Measurements from ENCODE around the gene PSMD14. TPM values are rescaled to one million over a fixed set of nuclear protein-coding genes. Genes with fewer than 3 reads are reported as not detected.
"Not testable (repeated sequence)": the region's sequence is repeated elsewhere in the genome, so short reads cannot be mapped to it uniquely, and the experiment has no call there.

PSMD14 gene
- total RNA-seq (10 to 100 TPM in 4 of 6 donors, 1 to 10 TPM in 2; 5.4 to 19.1 (median 15.0) TPM), polyA plus RNA-seq (10 to 100 TPM; 11.6 to 19.7 TPM)

DNA sequence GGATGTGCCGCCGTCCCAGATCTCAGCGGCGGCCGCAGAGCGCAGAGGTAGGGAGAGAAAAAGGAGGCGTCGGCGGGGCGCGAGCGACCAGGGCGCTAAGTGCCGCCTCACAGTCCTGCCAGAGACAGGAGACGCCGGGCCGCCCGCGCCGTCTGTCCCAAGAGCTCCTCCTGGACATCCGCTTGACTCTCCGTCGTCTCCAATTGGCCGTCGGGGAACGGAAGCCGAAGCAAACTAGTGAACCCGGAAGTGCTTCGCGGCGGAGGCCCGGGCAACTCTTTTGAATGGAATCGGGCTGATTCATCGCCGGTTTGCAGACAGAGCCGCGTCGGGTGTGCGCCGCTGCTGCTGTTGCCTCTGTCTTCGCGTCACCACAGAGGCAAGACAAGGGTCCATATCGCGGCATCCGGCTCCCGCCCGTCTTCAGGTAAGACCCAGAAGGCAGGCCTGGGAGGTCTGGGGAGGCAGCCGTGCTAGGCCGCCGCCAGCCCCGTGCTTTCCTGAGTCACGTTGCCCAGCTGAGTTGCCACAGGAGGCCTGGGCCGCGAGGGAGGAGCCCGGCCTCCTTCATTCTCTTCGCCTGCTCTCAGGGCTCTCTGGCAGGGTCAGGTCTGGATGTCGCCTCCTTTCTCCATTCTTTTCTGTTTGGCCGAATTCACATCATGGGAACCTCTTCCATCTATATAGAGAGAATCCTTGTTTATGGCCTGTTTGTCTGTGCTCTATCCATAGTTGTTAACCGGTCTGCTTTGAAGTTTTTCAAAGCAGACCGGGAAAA is at the start of gene PSMD14:
Gene PSMD14, plus strand, starts transcription at position 248 of the 778 bp plus-strand sequence. CDS start 10,401 bp downstream, outside the sequence.
- no peak for FAIRE-seq

DNA sequence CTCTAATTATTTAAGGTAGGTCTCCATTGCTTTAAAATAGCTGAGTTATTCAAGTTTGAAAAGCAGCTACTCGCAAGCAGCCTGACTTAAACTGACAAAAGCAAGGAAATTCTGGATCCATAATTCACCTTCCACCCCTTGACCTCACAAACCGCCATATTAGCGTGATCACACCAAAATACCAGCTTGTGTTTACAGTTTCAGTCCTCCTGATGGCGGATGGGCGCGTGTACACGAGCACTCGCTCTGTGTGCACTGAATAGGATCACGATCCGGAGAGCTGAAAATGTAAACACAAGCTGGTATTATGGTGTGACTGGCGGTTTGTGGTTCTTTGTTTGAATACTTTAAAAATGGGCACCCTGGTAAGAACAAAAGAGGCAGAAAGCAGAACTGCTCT is 42.4 kb upstream of the PSMD14 start:
- ATAC-seq (no peak), FAIRE-seq (no peak), DNase-seq (no peak)
- no peaks in the 10 kb centered on the region for H3K9me3 ChIP-seq
- no peaks in the 10 kb centered on the region for H3K4me1 ChIP-seq
- TF ChIP-seq, protein P1, sequence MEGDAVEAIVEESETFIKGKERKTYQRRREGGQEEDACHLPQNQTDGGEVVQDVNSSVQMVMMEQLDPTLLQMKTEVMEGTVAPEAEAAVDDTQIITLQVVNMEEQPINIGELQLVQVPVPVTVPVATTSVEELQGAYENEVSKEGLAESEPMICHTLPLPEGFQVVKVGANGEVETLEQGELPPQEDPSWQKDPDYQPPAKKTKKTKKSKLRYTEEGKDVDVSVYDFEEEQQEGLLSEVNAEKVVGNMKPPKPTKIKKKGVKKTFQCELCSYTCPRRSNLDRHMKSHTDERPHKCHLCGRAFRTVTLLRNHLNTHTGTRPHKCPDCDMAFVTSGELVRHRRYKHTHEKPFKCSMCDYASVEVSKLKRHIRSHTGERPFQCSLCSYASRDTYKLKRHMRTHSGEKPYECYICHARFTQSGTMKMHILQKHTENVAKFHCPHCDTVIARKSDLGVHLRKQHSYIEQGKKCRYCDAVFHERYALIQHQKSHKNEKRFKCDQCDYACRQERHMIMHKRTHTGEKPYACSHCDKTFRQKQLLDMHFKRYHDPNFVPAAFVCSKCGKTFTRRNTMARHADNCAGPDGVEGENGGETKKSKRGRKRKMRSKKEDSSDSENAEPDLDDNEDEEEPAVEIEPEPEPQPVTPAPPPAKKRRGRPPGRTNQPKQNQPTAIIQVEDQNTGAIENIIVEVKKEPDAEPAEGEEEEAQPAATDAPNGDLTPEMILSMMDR (IDR thresholded peaks at IDR 0.05): no peak
- no peaks in the 10 kb centered on the region for H3K27me3 ChIP-seq
- H3K27ac ChIP-seq: no peak overlapping the region
- intact Hi-C loops (cut with DNase I): no loop called here
- no peaks in the 10 kb centered on the region for H3K36me3 ChIP-seq
- no peak overlapping the region for H3K4me3 ChIP-seq
- 88 to 89% methylated on average over 11 of the region's 11 CpGs for WGBS, 2 donors

More for the DNA sequence above, at the start of gene PSMD14:
- ATAC-seq (peak; percentile 97 to 99 (median 98)), DNase-seq (peak; percentile 84 to 94 (median 88))
- Histone ChIP-seq H3K36me3 (no peaks in the 10 kb centered on the region), H3K4me1 (peaks cover 6 to 17% (median 7%) of the 10 kb centered on the region in 3 donors), H3K4me3 (peak within 1 kb of the TSS; percentile 37 to 70 (median 63)), H3K9me3 (no peaks in the 10 kb centered on the region), H3K27ac (peak within 1 kb of the TSS; percentile 50 to 80 (median 68)), H3K27me3 (no peaks in the 10 kb centered on the region)
- TF ChIP-seq, protein P1 (IDR thresholded peaks at IDR 0.05): no peak
- intact Hi-C loops (cut with DNase I): no loop called here
- WGBS, 2 donors: 1% methylated on average over 60 of the region's 60 CpGs

DNA sequence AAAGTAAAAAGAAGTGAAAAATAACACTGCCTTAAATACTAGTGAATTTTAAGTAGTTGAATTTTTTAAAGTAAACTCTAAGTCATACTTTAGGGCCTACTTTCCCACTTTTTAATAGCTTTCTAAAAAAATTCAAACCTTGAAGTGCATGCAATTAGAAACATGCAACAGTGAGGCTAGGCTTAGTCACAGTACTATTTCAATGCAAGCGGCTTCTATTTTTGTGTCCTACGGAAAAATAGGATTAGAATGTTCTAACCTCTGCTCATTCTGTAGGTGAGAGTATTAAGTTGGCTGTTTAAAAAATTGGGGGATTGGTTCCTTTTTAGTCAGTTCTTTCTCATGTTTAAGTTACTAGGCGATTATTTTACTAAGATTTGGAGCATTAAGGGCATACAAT is 39.1 kb upstream of the PSMD14 start:
- H3K4me1 ChIP-seq: no peaks in the 10 kb centered on the region
- no peaks in the 10 kb centered on the region for H3K36me3 ChIP-seq
- FAIRE-seq (no peak), DNase-seq (no peak), ATAC-seq (no peak)
- no peaks in the 10 kb centered on the region for H3K27me3 ChIP-seq
- 92 to 93% methylated on average over 3 of the region's 3 CpGs for WGBS, 2 donors
- H3K4me3 ChIP-seq: no peak overlapping the region
- no peak overlapping the region for H3K27ac ChIP-seq
- intact Hi-C loops (cut with DNase I): no loop called here
- no peaks in the 10 kb centered on the region for H3K9me3 ChIP-seq
- TF ChIP-seq, protein P1 (IDR thresholded peaks at IDR 0.05): no peak

DNA sequence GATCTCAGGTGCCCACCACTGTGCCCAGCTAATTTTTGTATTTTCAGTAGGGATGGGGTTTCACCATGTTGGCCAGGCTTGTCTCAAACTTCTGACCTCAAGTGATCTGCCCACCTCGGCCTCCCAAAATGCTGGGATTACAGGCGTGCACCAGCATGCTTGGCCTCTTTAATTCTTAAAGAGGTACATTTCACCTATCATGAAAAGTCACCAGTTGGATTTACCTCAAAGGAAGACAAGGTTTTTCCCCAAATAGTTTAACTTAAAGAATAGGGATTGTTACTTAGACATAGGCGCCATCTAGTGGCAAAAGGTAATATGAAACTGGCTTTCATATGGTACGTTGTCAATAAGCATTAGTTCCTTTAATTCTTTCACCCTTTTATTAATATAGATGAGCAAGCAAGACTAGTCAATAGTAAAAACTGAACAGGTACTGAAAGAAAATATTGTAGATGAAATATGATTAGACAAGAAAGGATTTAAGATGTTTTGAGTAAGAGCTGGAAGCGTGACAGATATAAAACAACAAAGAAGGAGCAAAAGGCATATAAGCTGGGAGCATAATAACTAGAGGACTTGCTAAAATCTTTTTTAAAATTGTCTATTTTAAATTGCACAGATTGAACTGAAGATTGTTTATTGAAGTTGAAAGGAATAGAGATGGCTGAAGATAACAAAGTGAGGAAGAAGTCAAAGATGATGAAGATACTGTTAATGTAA is 35.0 kb upstream of the PSMD14 start:
- intact Hi-C loops (cut with DNase I): loop anchor here in 1 of 3 donors (10.0 kb wide), 1 partner anchor 48 kb away; no protein-coding TSS in a partner anchor
- DNase-seq: no peak

DNA sequence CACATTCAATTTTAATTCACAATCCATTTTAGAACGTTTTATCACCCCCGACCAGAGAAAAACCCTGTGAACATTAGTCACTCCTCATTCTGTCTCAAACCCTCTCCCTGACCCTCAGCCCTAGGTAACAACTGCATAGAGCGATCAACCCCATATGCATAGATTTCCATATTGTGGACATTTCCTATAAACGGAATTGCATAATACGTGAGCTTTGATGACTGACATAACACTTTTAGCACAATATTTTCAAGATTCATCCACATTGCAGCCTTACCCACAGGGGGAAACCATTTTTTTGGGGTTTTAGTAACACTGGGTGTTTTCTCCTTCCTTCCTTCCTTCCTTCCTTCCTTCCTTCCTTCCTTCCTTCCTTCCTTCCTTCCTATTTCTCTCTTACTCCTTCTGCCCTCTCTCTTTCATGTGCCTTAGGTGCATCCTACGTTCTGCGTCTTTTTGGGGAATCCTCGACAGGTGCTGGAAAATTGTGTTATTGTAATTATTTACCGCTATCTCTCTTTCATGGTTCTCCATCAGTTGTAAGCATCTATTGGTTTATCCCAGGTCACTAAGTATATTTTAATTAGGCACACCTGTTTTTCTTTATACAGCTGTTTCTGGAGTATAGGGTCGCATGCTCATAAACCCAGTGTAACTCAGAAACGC is 29.5 kb upstream of the PSMD14 start:
- not testable (repeated sequence) for FAIRE-seq
- peak in 1 of 6 donors; percentile 30 for DNase-seq

More for the DNA sequence above, 35.0 kb upstream of the PSMD14 start:
- Histone ChIP-seq H3K36me3 (no peaks in the 10 kb centered on the region), H3K9me3 (no peaks in the 10 kb centered on the region), H3K4me3 (no peak overlapping the region), H3K27me3 (no peaks in the 10 kb centered on the region), H3K4me1 (no peaks in the 10 kb centered on the region), H3K27ac (no peak overlapping the region)
- ATAC-seq: peak; percentile 46 to 69 (median 54)
- FAIRE-seq: peak; percentile 5
- TF ChIP-seq, protein P1 (IDR thresholded peaks at IDR 0.05): peak; percentile 41 to 75 (median 60)
- WGBS, 2 donors: 42 to 48% methylated on average over 5 of the region's 5 CpGs

DNA sequence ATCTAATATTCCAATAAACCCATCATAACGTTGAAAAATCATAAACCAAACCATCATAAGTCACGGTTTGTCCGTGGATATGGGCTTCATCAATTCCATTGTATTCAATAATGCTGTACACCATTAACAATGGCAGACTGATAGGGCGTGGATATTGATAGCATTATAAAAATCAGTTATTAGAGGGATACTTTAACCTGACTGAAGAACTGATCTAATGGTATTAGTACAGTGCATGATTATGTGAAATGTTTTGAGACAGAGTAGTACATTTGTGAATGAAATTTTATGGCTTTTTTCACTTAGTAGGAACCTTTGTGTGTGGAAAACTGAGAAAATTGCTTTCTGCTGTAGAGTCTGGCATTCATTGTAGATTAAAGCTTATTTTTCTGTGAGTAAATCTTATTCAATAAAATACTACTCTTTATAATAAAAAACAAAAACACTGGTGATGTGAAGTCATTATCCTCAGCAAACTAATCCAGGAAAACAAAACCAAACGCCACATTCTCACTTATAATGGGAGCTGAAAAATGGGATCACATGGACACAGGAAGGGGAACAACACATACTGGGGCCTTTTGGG is 28.9 kb upstream of the PSMD14 start:
- FAIRE-seq (peak; percentile 64), ATAC-seq (peak in 1 of 4 donors; percentile 22)
- WGBS, 2 donors: 53 to 59% methylated on average over 5 of the region's 5 CpGs
- not testable (repeated sequence) for H3K27ac ChIP-seq, H3K36me3 ChIP-seq, H3K4me3 ChIP-seq, H3K9me3 ChIP-seq, H3K27me3 ChIP-seq, DNase-seq, H3K4me1 ChIP-seq
- intact Hi-C loops (cut with DNase I): loop anchor here in 1 of 3 donors (10.0 kb wide), 1 partner anchor 55 kb away; no protein-coding TSS in a partner anchor

More for the DNA sequence above, 29.5 kb upstream of the PSMD14 start:
- H3K9me3 ChIP-seq, H3K4me1 ChIP-seq, H3K4me3 ChIP-seq, H3K27me3 ChIP-seq, H3K27ac ChIP-seq, H3K36me3 ChIP-seq: not testable (repeated sequence)
- 46 to 53% methylated on average over 11 of the region's 11 CpGs for WGBS, 2 donors
- intact Hi-C loops (cut with DNase I): loop anchor here in 1 of 3 donors (10.0 kb wide), 1 partner anchor 54 kb away; no protein-coding TSS in a partner anchor
- ATAC-seq: peak in 1 of 4 donors; percentile 55

DNA sequence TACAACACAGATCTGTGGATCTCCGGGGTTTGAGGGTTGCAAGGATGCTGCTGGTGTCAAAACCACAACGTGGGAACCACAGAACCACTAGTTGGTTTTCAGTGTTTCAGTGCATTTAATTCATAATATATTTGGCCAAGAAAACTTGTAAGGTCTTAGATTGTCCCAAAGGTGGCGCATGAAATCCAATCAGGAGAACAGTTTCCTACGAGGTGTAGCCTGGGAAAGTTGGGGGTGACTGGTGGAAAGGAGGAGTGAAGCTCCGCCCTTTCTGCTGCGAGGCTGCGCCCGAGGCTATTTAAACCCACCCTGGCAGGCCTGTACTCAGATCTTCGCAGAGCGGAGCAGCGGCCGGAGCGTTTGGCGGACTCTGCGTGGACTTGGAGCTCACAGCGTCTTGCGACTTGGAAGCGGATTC is 27.3 kb upstream of the PSMD14 start:
- H3K27ac ChIP-seq; FAIRE-seq; H3K9me3 ChIP-seq; H3K4me3 ChIP-seq; ATAC-seq; H3K4me1 ChIP-seq; H3K27me3 ChIP-seq; intact Hi-C loops (cut with DNase I); H3K36me3 ChIP-seq: not testable (repeated sequence)
- 66 to 69% methylated on average over 18 of the region's 18 CpGs for whole genome bisulfite sequencing, 2 donors
- DNase-seq: peak in 5 of 6 donors; percentile 28 to 97 (median 69)
